Stomach (tissue), 4 donors: Measurements from ENCODE around the gene IQGAP2.

Experiments used
- EP300 ChIP-seq: sonication (generic); formaldehyde crosslinking; IDR thresholded peaks from one replicate; pipeline ENCODE4 v1.6.1; 2017; ENCODE audit warnings: antibody characterized with exemption
- POLR2A ChIP-seq, 4 donors: fragments of 450-650 bp; IDR thresholded peaks; one replicate each; pipeline ENCODE4 v1.6.1; 2016; ENCODE audit warnings: antibody characterized with exemption in 4 of 4, control low read depth in 2 of 4, mild to moderate bottlenecking in 1 of 4, moderate library complexity in 1 of 4
- POLR2AphosphoS5 ChIP-seq, 3 donors: sonication (generic); formaldehyde crosslinking; IDR thresholded peaks; one replicate each; pipeline ENCODE4 v1.6.1; 2016; ENCODE audit warnings: antibody characterized with exemption in 3 of 3
- TF ChIP-seq, protein P1 (sequence below), 7 experiments: fragments of 450-650 bp in 4 of 7; fragments of 200-600 bp in 3 of 7; sonication (generic) in 3 of 7; IDR thresholded peaks; one replicate each; pipeline ENCODE4 v1.5.1; 2016 to 2019; ENCODE audit warnings: antibody characterized with exemption in 7 of 7, control low read depth in 2 of 7, mild to moderate bottlenecking in 1 of 7

GRCh38 chr5:76598531-76598930 lies 195.4 kb downstream of the IQGAP2 start:
- TF ChIP-seq, protein P1, sequence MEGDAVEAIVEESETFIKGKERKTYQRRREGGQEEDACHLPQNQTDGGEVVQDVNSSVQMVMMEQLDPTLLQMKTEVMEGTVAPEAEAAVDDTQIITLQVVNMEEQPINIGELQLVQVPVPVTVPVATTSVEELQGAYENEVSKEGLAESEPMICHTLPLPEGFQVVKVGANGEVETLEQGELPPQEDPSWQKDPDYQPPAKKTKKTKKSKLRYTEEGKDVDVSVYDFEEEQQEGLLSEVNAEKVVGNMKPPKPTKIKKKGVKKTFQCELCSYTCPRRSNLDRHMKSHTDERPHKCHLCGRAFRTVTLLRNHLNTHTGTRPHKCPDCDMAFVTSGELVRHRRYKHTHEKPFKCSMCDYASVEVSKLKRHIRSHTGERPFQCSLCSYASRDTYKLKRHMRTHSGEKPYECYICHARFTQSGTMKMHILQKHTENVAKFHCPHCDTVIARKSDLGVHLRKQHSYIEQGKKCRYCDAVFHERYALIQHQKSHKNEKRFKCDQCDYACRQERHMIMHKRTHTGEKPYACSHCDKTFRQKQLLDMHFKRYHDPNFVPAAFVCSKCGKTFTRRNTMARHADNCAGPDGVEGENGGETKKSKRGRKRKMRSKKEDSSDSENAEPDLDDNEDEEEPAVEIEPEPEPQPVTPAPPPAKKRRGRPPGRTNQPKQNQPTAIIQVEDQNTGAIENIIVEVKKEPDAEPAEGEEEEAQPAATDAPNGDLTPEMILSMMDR (IDR thresholded peaks at IDR 0.05): no peak
- TF ChIP-seq EP300 (no peak), POLR2A (IDR thresholded peaks at IDR 0.05) (no peak), POLR2AphosphoS5 (IDR thresholded peaks at IDR 0.05) (no peak)
